Glomerular endothelial cell (primary cell): ENCODE results near the gene KIAA1671. TPM values are rescaled to one million over a fixed set of nuclear protein-coding genes. Genes with fewer than 3 reads are reported as not detected.

ENCODE experiments used
- DNase-seq: peaks from one replicate; pipeline ENCODE4 v3.0.0-alpha.2; 2011; ENCODE audit warnings: low read depth, low spot score; ENCODE audit errors: extremely low read depth
- total RNA-seq: library from RNA; depleted of rRNA; stranded (reverse); fragments of >200 nt; gene quantifications from 2 replicates; pipeline ENCODE4 v1.2.3, GENCODE V29; 2015

KIAA1671 gene
- total RNA-seq, 1 donor from 2014 or later: 91.0 TPM

DNA sequence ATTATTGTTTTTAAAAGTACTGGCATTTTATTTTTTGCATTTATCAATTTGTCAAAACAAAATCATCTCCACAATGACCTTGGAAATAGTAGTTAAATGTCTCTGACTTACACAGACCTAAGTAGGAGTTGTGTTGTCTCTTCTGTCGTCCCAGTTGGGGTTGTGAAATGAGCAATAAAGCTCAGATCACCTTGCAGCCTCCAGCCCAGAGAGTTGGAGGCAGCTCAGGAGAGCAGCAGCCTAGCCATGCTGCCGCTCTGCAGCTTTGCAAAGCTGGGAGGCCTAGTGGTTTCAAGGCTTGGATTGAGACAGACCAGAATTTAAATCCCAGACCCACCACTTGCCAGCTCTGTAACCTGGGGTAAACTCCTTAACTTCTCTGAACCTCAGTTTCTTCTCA, 181.9 kb downstream of the KIAA1671 start:
- no peak for DNase-seq

DNA sequence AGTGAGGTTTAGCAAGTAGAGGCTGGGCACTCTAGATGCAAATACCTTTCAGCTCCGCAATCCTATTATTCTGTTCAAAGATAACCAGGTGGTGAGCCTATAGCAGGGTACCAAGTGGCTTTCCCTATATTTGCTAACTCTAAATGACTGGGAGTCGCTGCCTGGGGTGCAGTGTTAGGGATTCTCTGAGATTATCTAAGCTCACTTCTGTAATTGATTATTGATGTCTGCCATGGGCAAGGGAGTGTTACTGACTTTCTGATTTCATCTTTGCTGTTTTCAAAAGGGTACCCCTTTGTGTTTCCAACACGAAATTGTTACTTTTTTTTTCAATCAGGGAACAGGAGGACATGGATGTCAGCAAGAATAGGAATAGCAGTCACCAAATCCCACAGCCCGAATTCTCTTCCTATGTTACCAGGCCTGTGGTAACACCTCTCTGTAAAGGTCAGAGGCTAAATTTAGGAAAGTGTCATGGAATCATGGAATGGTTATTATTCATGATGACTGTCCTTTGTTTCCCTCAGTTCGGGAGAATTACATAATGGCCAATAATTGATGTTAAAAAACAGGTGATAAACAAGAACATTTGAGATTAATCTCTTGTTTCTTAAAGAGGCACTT, 184.5 kb downstream of the KIAA1671 start:
- no peak for DNase-seq

DNA sequence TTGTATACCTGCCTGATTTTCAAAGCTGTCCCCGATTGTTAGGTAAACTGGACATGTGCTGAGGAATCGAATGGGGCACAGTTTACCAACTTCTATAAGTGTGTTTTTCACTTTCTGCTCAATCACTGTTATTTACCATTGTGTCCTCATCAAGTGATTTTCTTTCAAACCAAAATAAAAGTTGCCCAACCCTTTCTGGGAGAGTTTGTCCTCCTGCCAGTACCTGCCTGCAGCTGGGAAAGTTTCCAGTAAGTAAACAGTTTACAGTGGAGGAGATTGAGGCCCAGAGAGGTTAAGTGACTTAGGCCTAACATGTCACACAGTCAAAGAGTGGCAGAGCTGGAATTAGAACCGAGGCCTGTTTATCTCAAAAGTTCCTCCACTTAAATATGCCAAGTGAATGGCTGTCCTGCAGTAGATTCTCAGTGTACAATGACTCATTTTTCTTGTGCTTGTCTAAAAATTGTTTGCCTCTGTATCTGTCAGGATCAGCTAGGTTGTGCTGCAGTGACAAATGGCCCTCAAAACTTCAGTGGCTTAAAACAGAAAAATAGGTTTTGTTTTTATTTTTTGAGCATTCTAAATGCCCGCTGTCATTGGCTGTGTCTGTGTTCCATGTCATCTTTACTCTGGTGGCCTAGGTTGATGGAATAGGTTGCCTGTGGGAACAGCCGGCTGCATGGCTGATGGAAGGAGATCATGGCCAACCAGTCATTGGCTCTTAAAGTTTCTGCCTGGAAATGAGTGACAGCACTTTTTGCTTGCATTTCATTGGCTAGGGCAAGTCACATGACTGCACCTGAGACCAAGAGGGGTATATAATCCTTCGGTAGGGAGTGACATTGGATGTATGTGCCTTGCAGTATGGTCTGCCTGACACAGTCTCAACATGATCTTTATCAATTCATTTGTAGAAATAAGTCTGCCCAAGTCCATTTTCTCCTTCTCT, 185.3 kb downstream of the KIAA1671 start:
- DNase-seq: no peak

- no peak for DNase-seq
These were observed 186.5 kb downstream of the KIAA1671 start for GRCh38 chr22:25139062-25139461.

- no peak for DNase-seq
These were observed 189.6 kb downstream of the KIAA1671 start for GRCh38 chr22:25142102-25142501.

- DNase-seq: no peak
These were observed 190.9 kb downstream of the KIAA1671 start for GRCh38 chr22:25143156-25144076.

DNA sequence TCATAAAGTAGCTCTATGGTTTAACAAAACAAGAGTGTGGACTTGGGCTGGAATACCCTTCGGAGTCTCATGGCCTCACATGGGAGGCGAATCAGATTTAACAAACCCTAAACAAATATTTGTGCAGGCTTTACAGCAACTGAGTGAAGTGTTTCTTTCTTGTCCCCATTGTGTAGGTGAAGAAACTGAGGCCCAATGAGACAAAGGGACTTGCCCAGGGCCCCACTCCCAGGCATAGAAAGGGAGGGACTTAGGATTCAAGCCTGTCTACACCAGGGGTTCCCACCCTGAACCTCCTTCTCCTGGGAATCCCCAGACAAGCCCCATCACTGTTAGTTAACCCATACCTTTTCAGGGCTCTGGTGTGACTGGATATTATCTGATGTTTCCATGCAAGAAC, 192.0 kb downstream of the KIAA1671 start:
- no peak for DNase-seq

GRCh38 chr22:25146307-25146706, 193.8 kb downstream of the KIAA1671 start:
- DNase-seq: no peak

GRCh38 chr22:25146906-25147641, 194.6 kb downstream of the KIAA1671 start:
- no peak for DNase-seq

- DNase-seq: no peak
These were observed 195.1 kb downstream of the KIAA1671 start for GRCh38 chr22:25147642-25147928.

DNA sequence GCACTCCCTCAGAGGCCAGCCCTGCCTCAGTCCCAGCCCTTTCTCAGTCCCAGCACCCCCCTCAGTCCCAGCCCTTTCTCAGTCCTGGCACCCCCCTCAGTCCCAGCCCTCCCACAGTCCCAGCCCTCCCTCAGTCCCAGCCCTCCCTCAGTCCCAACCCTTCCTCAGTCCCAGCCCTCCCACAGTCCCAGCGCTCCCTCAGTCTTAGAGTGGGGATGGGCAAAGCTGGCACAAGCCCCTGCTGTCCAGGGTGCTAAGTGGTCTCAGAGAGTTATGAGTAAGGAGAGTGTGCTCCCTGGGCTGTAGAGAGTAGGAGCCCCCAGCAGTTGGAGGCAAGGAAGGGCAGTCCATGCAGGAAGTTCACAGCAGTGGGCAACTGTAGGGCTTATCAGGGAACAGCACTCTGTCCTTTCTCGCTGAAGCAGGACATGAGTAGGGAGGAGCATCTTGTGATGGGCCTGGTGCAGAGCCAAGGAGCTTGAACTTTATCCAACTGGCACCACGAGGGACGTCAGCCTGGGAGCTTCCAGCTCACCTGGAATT, 195.7 kb downstream of the KIAA1671 start:
- no peak for DNase-seq

- DNase-seq: no peak
These were observed 196.5 kb downstream of the KIAA1671 start for GRCh38 chr22:25149014-25149413.

DNA sequence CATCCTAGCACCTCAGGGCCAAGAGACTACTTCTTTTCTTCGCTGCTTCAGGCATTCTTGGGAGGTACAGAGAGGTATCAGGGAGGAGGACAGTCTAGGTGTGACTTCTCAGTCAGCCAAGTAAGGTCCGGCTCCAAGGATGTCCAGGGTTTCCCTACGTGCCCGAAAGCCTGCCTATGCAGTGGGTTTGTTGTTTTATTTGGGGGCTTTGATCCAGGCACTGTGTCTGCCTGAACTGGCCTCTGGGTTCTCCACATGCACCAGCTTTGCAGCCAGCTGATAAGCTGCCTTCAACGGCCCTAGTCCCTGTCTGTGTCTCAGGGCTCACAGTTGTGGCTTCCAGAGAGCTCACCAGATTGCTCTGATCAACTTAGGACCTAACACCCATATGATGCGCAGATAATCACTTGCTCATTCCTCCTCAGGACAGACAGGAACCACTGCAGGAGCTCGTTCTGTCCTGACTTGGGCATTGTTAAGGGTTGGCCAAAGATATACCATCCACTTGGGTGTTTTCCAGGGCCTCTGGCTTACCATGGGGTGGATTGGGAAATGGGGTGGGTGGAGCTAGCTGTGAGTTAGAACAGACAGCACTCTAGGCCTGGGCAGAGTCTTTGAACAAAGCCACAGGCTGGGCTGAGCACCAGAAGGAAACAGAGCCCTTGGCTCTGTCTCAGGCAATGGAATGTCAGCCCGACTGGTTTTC, 201.6 kb downstream of the KIAA1671 start:
- DNase-seq: no peak

- DNase-seq: no peak
These were observed 202.1 kb downstream of the KIAA1671 start for GRCh38 chr22:25154667-25154999.

GRCh38 chr22:25156736-25157135, 204.2 kb downstream of the KIAA1671 start:
- DNase-seq: no peak

DNA sequence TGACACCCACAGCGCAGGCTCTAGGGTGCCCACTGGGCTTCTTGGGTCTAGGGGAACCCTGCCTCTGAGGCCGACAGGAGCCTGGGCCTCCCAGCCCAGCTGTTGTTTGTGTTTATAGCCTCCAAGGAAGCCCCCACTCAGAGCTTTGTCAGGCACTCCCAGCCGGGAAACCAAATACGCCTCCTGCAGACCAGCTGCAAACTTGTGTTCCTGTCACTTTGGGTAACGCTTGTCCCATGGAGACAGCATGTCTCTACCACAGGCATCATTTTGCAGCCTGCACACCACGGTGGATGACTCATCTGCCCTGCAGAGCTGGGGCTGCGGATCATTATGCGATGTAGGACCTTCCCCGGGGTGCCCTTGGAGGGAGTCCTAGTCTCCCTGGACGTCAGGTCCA, 206.5 kb downstream of the KIAA1671 start:
- no peak for DNase-seq

DNA sequence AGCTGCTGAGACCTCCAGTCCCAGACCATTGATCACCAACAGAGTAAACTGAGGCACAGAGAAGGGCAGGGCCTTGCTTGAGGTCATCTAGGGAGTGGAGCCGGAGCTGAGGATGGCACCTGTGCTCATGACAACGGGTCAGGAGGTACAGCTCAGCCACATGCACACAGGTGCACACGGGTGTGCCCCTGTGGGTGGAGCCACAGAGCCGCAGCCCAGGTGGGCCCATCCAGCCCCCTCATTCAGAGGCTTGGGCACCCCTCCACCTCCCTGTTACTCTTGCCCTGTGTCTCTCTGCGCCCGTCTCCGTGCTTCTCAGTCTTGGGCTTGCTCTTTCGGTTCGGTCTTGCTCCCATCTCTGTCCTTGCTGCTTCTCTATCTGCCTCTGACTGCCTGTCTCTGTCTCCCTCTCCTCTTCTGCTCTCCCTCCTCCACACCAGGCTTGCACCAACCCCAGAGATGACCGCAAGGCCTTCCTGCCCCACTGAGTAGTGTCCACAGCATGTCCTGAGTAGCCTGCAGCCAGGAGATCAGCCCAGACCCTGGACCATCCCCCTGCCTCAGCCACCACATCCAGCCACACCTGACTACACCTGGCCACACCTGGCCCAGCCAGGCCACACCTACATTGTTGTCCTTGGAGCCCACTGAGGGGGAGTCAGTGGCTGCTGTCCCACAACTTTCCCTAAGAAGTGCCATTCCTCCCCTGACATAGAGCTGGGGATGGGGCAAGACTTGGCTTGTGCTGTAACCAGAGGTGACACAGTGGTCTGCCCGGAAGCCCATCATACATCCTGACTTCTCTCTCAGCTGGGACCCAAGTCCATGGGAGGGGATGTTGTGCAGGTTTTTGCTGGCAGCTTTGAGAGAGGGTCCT, 207.8 kb downstream of the KIAA1671 start:
- DNase-seq: no peak

DNA sequence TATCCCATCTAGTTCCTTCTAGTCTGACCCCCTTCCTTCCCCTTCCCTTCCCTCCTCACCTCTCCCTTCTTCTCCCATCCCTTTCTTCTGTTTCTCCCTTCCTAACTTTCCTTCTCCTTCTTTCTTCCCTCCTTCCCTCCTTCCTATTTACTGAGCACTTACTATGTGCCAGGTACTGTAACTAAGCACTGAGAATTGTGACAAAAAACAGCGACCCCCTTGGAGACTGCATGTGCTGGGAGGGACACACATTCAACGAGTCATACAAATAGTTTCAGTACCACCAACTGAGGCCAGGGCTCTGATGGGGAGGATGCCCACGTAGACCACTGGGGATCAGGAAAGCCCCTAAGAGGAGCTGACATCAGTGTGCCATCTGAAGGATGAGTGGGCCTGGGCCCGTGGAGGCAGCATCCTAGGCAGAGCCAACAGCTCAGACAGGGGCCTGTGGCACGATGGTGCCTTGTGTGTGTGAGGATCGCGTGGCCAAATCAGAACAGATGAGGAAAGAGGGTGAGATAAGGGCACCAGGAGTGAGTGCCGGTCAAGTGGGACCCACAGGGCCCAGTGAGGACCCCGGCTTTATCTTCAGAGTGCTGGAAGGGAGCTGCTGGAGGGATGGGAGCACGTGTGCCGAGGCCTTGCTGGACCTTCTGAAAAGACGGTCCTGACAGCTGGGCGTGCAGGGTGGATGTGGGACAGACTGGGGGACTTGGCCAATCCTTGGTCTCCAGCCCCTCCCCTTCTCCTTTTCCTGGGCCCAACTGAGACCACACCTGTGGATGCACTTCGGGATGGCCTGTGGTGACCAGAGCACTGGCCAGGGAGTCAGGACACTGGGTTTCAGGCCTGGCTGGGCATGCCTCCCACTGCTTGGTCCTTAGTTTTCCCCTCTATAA, 208.8 kb downstream of the KIAA1671 start:
- no peak for DNase-seq
